ENCODE data around the gene VPREB1.
A peak's percentile ranks its signal among the peaks of the same experiment; 100 is the strongest.
"Not testable (repeated sequence)": the region's sequence is repeated elsewhere in the genome, so short reads cannot be mapped to it uniquely, and the experiment has no call there.

VPREB1 gene

DNA sequence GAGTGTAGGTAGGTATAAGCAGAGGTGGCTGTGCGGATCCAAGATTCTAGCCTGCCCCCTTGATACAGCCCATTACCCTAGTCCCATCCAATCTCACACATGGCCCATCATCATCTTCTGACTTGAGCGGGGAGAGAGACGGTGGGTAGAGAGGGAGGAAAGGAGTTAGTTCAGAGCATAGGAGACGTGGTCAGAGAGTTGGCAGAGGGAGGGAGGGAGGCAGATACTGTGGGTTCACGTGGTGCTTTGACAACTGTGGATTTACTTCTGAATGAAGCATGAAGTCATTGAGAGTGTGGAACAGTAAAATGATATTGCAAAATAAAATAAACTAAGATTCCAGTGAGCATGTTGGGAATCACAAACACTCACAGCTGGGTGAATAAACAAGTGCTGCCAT lies 31.4 kb upstream of the VPREB1 start:
- no peak for DNase-seq (ENCODE audit: low read depth in 3 of 3)

DNA sequence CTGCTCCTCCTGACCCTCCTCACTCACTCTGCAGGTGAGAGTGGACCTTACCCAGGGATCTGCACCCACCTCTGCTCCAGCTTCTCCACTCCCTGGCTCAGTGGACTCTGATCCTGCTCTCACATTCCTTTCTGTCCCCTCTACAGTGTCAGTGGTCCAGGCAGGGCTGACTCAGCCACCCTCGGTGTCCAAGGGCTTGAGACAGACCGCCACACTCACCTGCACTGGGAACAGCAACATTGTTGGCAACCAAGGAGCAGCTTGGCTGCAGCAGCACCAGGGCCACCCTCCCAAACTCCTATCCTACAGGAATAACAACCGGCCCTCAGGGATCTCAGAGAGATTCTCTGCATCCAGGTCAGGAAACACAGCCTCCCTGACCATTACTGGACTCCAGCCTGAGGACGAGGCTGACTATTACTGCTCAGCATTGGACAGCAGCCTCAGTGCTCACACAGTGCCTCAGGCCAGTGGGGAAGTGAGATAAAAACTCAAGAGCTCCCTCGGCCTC lies 29.7 kb upstream of the VPREB1 start:
- no peak for DNase-seq (ENCODE audit: low read depth in 3 of 3)

DNA sequence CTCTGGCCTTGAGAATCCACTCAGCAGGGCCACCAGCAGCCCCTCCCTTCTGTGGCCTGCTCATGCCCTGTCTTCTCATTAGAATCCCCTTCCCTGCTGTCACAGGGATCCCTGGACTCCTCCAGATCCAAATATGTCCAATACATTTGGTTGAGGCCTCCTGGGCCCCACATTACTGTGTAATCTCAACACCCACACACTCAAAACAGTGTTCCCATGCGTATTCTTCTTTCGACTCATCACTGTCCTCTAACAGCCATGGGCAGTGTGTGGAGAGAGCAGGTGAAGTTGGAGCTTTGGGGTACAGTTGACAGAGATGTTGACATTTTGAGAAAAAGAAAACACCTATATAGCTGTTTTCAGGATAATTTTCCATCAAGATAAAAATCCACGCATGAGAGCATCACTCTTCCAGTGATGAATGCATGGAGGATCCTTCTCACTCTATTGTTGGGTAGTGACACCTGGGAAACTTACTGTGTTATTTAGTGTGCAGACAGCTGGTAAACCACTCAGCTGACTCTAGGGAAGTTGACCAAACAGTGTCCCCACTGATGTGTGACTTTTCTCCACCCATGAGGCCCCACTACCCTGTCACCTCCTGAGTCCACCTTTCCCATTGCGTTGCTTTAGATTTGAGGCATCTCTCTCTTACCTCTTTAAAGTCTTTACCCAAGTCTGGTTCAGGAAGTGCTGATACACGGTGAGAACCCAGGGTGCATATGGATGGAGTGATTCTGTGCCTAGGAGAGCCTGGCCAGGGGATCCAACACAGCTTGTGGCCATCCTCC lies 28.7 kb upstream of the VPREB1 start:
- no peak for DNase-seq (ENCODE audit: low read depth in 3 of 3)

DNA sequence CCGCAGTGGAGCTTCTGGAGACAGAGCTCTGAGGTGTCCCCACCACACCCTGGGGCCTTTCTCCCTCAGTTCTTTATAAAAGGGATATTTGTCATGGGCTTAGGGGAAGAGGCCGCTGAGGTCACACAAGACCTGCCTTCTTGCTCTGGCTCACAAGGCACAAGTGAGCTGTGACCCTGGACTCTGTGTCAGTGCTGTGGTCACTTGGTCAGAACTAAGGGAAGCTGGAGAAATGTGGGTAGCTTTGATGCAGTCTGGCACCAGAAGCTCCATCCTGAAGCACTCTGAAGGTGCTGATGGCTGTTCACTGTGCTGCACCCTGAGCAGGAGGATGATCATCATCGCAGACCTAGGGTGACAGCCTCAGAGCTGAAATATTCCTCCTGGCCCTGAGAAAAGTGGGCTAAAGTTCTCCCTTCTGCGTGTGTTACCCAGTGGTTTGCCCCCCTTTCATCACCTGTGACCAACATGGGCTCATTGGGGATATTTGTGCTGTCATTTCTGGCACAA lies 28.1 kb upstream of the VPREB1 start:
- no peak for DNase-seq (ENCODE audit: low read depth in 3 of 3)

DNA sequence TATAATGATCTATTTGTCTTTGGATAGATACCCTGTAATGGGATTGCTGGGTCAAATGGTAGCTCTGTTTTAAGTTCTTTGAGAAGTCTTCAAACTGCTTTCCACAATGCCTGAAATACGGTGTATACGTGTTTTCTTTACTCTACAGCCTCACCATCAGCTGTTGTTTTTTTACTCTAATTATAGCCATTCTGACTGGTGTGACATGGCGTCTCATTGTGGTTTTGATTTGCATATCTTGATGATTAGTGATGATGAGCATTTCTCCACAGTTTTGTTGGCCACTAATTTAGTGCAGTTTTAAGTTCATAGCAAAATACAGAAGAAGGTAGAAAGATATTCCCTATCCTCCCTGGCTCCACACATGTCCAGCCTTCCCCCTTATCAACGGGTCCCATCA lies 26.3 kb upstream of the VPREB1 start:
- DNase-seq (ENCODE audit: low read depth in 3 of 3): no peak

DNA sequence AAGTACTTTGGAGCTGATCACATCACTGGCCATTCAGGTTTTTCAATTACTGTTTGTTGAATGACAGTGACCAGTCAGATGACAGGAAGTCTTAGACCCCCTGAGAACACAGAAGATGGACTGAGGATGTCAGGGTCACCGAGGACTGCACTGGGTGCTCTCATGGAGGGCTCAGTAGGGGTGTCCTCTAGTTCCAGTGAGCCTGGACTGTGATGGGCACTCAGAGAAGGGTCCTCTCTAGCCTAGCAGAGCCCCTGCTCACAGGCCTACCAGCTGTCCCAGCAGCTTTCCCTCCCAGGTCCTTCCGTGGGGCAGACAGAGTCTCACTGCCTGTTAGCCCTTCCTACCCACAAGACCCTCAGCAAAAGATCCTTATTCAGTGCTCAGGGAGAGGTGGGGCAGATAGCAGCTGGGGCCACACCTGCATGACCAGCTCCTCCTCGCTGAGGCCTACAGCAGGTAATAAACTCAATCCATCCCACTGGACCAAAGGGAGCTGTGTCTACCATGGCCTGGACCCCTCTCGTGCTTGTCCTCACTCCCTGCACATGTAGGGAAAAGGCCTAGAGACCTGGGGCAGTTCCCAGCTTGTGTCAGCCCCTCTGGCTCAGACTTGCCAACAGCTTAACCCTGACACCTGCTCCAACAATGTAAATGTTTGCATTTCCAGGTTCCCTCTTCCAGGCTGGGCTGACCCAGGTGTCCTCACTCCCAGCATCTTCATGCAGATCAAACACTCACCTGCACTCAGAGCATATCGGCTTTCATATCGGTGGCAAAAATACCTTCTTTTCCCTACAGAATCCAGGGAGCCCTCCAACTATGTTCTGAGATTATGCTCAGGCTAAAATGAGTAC lies 25.2 kb upstream of the VPREB1 start:
- no peak for DNase-seq (ENCODE audit: low read depth in 3 of 3)

DNA sequence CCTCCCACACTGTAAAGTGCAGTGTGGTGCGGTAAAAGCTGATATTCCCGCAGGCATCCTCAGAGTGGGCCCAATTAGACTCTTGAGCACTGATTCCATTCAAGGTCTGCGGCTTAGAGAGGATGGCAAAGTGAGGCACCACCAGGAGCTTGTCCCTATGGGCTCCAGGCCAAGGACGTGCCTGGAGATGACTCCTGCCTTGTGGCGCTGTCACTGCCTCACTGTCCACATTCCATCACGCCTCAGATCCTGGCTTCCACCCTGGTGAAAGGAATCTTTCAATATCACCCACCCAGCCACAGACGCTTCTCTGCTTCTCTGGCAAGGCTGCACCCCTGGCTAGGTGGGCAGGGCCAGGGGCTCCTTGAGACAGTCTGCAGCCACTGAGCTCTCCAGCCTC lies 23.5 kb upstream of the VPREB1 start:
- DNase-seq (ENCODE audit: low read depth in 3 of 3): not testable (repeated sequence)

DNA sequence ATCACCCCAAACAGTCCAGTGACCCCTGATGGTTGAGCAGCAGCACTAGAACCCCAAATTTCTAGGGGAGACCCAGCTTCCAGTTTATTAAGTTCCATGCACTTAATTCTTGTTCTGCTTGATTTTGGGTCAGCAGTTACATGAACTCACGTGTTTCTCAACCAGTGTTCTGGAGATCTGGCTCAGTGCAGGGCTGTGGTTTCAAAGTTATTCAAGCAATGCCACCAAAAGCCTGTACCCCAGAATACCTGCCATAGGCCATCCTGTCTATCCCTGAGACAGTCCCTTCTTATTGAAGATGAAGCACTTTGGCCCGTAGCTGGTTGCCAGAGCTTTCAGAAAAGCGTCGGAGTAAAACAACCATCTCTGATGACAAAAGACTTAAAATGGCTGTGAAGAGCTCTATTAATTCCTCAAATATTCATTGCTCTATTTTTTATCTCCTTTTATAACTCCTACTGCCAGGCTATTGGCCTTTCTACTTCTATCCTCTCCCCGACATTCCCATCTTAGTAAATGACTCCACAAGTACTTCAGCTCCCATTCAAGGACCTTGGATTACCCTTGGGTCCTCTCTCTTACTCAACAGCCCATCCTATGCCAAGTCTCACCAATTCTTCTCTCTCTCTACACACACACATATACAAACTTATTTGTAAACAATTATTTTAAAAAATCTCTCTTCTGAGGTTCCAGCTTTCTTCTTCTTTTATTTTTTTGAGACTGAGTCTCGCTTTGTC lies 18.0 kb upstream of the VPREB1 start:
- no peak for DNase-seq (ENCODE audit: low read depth in 3 of 3)

DNA sequence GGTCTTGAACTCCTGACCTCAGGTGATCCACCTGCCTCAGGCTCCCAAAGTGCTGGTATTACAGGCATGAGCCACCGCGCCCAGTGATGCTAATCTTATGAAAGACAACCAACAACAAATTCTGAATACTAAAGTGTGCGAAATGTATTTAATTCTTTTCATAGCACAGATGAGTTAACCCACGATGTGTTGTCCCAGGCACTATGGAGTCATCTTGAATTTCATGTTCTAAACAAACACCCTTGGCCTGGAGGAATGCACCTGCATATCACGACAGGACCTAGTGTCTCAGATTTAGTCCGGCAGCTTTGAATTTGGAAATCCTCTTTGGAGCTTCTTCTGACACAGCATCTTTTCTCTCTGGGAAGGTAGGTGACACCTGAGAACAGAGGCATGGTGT lies 16.2 kb upstream of the VPREB1 start:
- DNase-seq (ENCODE audit: low read depth in 3 of 3): no peak

DNA sequence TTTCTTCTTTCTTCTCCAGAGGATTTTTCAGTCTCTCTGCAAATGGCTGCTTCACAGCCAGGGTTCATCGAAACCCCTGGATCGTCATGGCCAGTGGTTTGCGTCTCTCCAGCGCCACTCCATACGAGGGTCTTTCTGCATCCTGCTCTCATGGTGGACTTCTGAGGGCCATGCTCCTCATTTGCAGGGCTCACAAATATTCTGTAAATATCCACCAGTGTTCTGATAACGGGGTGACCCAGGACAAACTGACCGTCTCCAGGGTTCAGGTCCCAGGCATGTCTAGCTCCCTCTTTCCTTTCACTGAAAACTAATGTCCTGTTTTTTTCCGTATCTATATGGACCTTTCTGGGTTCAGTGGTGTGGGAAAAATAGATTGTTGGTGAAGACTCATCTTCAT lies 15.7 kb upstream of the VPREB1 start:
- no peak for DNase-seq (ENCODE audit: low read depth in 3 of 3)

DNA sequence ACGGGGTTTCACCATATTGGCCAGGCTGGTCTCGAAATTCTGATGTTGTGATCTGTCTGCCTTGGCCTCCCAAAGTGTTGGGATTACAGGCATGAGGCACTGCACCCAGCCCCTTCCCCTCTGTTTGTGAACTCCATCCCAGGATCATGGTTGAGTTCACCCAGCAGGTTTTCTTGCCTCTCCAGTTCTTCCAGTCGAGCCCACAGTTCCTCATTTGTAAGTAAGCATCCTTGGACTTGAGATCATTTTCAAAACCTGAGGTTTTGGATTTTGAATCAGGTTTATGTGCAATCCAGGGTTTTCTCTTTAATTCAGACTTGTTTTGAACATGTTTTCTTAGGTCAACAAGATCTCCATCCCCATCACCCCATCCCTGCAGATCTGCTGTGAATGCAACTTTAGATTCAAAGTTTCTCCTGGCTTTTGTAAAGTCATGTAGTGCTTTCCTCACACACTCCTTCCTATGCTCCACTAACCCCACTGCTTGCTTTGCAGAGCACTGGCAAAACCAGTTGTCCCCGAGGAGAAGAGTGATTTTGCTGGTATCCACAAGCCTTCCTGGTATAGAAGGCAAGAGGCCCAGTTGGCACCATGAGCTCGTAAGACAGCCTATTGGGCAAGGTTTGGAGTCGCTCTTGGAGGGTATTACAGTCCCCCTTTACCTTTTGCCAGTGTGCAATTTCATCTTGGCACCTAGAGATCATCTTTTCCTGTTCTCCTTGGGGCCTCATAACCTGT lies 14.7 kb upstream of the VPREB1 start:
- DNase-seq (ENCODE audit: low read depth in 3 of 3): no peak

DNA sequence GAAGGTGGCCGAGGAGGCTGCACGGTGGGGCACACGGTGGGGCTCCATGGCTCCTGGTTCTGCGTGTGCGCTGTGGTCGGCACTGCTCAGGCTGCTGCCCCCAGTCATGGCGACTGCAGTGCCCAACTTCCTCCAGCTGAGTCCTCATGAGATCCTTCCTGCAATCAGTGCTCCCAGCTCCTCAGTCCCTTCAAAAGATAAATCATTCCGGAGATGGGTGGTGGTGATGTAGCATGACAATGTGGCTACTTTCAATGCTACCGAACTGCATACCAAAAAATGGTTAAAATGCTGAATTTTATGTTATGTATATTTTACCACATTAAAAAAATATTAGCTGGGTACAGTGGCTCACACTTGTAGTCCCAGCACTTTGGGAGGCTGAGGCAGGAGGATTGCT lies 14.1 kb upstream of the VPREB1 start:
- DNase-seq (ENCODE audit: low read depth in 3 of 3): no peak

DNA sequence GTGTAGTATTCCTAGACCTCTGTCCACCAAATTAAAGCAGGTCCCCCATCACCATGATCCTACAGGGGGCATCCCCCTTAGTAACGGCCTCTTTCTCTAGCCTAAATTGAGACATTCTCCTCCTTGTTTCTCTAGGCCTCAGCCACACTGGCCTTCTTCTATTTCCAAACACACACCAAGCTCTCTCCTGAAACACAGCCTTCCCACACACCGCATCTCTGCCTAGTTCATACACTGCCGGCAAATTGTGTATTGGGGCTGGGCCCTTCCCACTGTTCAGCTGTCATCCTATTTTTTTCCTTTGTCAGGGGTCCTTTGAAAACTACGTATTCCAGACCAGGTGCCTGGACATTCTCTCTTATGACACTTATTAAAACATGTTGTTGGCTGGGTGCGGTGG lies 11.5 kb upstream of the VPREB1 start:
- DNase-seq (ENCODE audit: low read depth in 3 of 3): no peak

DNA sequence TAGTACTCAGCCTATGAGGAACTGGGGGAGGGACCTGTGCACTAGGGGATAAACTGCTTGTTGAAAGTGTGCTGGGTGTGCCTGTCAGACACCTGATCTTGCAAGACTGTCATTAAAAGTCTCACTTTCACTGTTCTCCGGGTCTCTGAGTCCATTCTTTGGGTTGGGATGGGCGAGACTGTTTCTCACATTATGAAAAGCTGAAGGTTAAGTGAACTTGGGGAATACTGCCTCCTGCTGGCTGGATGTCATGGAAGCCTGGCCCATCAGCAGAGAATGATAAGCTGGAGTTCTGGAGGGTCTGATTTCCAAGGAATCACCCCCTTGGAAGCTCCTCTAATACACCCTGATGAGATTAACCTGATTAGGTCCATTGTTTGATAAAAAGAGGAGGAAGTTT lies 9.0 kb upstream of the VPREB1 start:
- DNase-seq (ENCODE audit: low read depth in 3 of 3): peak; percentile 3 to 32 (median 19)

DNA sequence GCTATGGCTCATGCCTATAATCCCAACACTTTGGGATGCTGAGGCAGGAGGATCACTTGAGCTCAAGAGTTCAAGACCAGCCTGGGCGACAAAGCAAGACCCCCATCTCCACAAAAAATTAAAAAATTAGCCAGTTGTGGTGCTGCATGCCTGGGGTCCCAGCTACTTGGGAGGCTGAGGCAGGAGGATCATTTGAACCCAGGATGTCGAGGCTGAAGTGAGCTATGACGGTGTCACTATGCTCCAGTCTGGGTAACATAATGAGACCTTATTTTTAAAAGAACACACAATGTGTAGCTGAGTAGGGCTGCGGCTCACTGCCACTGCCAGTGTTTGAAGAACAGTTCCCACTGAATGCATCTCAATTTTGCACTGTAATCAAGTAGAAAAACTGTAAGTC lies 7.1 kb upstream of the VPREB1 start:
- no peak for DNase-seq (ENCODE audit: low read depth in 3 of 3)

DNA sequence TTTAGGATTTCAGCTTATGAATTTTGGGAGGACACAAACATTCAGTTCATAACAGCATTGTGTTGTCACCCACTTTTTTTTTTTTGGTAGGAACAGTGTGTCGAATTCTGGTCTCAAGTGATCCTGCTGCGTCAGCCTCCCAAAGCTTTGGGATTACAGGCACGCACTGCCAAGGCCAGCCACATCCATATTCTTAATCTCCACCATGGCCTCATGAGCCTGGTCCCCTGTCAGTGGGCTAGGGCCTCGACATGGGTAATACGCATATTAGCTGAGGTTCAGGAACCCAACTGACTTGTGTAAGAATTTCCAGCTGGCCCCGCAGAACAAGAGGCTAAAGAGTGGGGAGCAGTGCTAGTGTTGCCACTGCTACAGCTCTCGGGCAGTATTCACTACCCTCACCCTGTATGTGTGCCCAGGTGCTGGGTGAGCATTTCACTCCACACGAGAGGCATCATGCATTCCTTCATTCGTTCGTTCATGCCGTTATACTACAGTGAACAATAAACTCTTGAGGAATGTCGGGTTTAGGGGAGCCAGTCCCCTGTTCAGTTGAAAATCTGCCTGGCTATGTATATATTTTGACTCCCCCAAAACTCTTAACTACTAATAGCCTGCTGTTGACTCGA lies 5.2 kb upstream of the VPREB1 start:
- no peak for DNase-seq (ENCODE audit: low read depth in 3 of 3)

DNA sequence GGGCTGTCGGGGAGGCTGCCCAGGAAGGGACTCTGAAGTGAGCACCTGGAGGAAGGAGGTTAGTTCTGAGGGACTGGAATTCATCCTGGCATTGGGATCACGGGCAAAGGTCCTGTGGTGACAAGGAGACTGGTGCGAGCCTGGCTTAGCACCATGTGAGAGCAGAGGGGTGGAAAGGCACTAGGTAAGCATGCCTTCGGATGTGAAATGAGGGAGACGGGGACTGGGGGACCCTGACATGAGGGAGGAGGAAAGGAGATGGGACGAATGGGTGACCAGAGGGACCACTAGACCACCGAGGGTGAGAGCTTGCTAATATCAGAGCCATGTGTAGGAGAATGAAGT lies 3.1 kb upstream of the VPREB1 start:
- no peak for DNase-seq (ENCODE audit: low read depth in 3 of 3)

DNA sequence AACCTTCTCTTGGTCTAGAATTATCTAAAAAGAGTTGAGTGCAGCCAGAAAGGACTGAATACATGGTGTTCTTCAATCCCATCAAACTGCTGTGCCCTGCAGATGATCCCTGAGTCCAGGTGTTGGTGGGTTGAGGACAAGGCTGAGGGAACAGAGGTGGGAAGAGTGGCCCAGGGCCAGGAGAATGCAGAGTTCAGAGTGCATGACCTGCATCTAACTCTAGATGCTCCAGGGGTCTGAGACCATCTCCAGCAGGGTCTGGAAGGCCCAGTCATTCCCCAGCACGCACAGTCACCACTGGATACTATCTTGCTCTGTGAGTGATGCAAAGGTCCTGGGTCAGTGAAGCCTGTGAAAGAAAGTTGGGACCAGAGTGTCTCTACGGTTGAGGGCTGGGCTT lies 2.1 kb upstream of the VPREB1 start:
- DNase-seq (ENCODE audit: low read depth in 3 of 3): no peak

DNA sequence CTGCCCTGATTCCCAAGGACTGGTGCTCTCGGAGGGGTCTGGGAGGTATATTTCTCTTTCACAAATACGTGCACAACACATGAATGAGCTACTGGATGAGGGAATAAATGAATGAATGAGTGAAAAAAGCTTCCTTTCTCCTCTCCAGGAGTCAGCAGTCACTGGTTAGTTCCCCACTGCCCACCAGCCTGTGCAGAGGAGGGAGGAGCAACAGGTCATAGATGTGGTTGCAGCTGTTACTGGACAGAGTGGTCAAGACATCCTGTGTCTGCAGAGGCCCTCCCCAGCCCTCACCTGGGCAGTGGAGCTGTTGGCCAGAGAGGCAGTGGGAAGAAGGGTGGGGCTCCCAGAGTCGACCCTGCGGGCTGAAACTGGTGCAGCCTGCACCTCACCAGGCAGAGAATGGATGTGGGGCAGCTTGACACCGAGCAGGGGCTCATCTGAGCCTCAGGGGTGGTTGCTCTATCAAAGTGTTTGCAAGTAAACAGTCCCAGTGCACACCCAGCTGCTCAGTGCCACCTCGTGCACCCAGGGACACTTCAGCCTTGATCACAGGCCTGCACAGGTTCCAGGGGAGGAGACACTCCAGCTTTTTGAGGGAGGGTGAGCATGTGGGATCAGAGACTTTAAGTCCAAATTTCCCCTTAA lies 1.4 kb upstream of the VPREB1 start:
- no peak for DNase-seq (ENCODE audit: low read depth in 3 of 3)

DNA sequence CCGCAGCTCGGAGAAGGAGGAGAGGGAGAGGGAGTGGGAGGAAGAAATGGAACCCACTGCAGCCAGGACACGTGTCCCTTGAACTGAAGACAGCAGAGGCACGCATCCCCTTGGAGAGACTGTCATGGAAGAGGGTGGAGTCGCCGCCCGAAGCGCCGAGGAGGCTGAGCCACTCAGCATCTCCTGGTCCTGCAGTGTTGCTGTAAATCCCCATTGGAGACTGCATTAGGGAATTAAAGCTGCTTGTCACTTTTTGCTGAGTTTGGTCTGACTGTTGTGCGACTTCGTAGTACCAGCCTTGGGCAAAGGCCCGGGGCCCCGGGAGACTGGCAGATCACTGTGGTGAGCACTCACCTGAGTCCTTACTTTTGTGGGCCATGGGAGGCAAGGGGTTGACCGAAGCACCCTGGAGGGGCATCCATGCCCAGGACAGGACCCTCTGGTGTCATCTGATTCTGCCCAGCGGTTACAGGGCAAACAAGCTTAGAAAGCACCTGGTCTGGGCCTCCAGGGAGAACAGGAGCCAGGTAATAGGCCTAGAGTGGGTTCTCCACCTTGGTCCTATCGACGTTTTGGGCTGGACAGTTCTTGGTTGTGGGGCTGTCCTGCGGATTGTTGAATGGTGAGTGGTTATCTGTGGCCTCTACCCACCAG lies 797 bp downstream of the VPREB1 start:
- DNase-seq (ENCODE audit: low read depth in 3 of 3): no peak

Measured in stimulated activated CD4-positive, alpha-beta T cell treated with anti-CD3 and anti-CD28 coated beads, TNF-alpha, amount 100 ng/mL, for 4 hours (primary cell).